ENCODE results near the gene TCTN2.
A peak's percentile ranks its signal among the peaks of the same experiment; 100 is the strongest.

Gene TCTN2

DNA sequence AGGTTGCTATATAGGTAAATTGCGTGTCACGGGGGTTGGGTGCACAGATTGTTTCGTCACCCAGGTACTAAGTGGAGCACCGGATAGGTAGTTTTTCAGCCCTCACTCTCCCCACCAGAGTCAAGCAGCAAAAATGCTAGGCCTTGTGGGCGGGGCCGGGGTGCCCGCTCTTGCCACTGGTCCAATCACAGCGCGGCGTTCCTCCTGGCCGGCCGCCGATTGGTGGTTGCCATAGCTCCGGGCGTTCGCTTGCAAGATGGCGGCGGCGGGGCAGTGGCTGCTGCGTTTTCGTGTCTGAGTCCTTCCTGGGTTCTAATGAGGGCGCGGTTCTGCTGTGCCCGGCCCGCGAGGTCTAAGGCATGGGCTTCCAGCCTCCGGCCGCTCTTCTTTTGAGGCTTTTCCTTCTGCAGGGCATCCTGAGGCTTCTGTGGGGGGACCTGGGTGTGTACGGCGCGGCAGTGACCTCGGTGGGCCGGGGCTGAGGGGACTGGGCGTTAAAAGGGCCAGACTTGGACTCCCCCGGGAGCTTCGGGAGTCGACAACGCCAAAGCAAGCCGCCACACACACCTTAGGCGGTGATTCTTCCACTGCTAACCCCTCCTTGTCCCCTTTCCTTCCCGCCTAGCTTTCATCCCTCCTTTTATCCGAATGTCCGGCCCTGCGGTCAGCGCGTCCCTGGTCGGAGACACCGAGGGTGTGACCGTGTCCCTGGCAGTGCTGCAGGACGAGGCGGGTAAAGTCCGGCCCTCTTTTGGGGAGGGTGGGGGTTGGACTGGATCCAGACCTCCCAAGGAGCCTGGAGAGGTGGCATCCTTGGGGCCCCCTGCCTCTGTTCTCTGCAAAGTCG is at the start of gene TCTN2:
Gene TCTN2 (plus strand): TSS at position 232 of the 847 bp plus-strand sequence. CDS start 128 bp downstream, at position 360.
- Histone ChIP-seq H3K4me3 (peak within 1 kb of the TSS; percentile 69 to 92 (median 82)), H3K27ac (peak within 1 kb of the TSS in 15 of 21 experiments; percentile 21 to 82 (median 71))

DNA sequence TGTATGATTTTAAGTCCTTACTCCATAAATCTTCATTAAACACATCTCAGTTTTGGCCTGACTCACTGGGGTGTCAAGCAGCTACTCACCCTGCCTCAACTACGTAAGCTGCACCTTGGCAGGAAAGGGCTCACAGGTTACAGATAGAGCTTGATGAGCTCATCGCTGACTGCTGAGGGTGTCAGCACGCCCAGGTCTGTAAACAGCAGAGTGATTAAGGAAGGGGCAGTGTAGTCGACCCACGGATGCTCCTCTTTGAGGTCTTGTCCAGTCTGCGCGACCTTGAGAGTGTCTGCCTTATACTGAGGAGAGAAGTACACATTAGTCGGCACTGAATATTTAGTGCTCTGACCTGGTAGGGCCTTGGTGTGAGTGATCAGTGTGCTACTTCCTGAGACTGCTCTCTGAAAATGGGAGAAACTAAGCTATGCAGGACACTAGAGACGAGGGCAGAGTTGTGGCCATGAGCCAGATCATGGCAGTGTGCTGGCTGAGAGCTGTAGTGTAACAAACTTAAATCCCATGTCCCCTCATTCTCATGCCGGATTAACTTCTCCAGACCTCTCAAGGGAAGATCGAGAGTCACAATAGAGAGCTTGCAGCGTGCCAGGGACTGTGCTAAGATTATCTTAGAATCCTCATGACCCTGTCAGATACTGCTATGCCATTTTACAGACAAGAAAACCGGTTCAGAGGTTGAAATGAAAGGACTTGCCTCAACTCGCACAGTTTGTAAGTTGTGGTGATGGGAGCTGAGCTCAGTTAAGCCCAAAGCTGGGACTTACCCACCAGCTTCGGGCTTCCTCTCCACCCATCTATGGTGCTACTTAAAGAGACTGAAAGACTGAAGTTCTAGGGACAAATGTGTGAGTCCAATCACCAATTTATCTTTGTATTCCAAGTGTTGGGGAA is 49.0 kb upstream of the TCTN2 start:
- Histone ChIP-seq H3K4me3 (no peak overlapping the region), H3K27ac (peak overlapping the region in 1 of 21 experiments; percentile 37)

DNA sequence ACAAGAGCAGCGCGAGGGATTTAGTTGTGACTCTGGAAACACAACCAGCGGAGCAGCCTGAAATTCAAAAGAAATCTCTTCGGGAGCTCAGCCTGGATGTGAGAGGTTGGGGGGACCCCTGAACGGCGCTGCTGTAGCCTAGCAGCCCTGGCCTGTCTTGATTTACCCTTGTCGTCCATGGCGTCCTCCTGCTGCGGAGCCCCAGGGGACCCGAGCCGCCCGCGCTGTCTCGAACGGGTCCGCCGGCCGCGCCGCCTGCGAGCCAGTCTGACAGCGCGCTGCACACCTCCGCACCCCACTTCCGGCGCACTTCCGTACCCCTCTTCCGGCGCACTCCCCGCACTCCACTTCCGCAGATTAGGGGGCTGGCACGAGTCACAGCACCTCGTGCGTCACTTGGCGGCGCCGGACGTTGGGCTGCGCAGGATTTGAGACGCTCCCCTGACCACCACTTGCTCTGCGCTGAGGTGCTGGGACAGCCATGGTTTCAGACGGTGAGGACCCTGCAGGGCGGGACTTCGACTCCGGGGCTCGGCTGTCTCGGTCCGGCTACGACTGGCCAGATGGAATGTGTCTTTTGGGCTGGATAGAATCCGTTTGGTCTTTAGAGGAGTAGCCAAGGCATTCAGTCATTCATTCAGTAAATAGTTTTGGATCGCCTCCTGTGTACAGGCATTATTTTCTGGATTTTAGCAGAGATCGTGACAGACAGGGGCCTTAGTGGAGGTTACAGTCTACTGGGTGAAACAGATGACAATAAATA is 37.4 kb upstream of the TCTN2 start, which contains the start of the genes EIF2B1 and GTF2H3:
Gene EIF2B1 (minus strand): TSS at position 308 of the 763 bp plus-strand sequence. CDS start 129 bp downstream, at position 179.
Gene GTF2H3 (plus strand): TSS at position 451 of the 763 bp plus-strand sequence. CDS start 31 bp downstream, at position 482.
- Histone ChIP-seq H3K4me3 (peak within 1 kb of the TSS; percentile 75 to 98 (median 84)), H3K27ac (peak within 1 kb of the TSS in 20 of 21 experiments; percentile 27 to 92 (median 85))

GRCh38 chr12:123634142-123634561 is 36.8 kb upstream of the TCTN2 start:
- H3K27ac ChIP-seq: peak overlapping the region in 20 of 21 experiments; percentile 27 to 92 (median 85)
- H3K4me3 ChIP-seq: peak overlapping the region; percentile 75 to 98 (median 84)

DNA sequence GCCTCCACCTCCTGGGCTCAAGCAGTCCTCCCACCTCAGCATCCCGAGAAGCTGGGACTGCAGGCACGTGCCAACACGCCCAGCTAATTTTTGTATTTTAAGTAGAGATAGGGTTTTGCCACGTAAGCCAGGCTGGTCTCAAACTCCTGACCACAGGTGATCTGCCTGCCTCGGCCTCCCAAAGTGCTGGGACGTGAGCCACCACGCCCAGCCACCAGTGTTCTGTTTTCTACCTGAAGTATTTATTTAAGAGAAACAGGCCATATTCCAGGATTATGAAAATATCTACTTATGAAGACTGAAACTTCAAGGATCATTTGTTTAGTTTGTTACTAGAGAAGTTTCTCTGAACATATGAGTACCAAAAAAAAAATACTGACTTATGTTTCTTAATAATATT is 27.0 kb upstream of the TCTN2 start:
- no peak overlapping the region for H3K27ac ChIP-seq
- H3K4me3 ChIP-seq: no peak overlapping the region

GRCh38 chr12:123645380-123645779 is 25.5 kb upstream of the TCTN2 start:
- Histone ChIP-seq H3K27ac (no peak overlapping the region), H3K4me3 (no peak overlapping the region)

- Histone ChIP-seq H3K27ac (no peak overlapping the region), H3K4me3 (no peak overlapping the region)
Measured at GRCh38 chr12:123645878-123646277, 25.0 kb upstream of the TCTN2 start.

DNA sequence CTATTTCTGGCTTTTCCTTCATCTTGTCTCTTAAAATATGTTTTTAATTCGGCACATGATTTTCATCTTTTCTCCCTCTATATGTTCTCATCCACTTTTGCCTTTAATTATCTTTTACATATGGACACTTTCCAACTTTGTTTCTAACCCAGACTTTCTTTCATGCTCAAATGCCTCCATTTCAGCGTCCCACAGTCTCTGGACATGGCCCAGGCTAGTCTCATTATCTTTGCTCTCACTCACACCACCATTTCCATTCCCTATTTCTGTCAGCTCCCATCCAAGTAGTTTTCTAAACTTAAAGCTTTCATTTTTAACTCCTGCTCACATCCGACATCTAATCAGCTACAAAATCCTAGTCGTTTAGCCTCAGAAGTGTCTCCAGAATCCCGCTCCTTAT is 22.5 kb upstream of the TCTN2 start:
- H3K27ac ChIP-seq: no peak overlapping the region
- H3K4me3 ChIP-seq: no peak overlapping the region

DNA sequence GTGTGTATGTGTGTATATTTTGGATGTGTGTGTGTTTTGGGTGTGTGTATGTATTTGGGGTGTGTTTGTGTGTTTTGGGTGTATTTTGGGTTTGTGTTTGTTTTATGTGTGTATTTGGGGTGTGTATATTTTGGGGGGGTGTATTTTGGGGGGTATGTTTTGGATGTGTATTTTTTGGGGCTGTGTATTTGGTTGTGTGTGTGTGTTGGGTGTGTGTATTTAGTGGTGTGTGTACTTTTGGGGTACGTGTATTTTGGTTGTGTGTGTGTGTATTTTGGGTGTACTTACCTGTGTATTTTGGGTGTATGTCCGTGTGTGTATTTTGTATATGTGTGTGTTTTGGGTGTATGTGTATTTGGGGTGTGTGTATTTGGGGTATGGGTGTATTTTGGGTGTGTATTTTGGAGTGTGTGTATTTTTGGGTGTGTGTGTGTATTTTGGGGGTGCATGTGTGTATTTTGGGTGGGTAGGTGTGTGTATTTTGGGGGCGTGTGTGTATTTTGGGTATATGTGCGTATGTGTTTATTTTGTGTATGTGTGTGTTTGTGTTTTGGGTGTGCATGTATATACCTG is 16.7 kb upstream of the TCTN2 start:
- no peak overlapping the region for H3K27ac ChIP-seq
- no peak overlapping the region for H3K4me3 ChIP-seq

DNA sequence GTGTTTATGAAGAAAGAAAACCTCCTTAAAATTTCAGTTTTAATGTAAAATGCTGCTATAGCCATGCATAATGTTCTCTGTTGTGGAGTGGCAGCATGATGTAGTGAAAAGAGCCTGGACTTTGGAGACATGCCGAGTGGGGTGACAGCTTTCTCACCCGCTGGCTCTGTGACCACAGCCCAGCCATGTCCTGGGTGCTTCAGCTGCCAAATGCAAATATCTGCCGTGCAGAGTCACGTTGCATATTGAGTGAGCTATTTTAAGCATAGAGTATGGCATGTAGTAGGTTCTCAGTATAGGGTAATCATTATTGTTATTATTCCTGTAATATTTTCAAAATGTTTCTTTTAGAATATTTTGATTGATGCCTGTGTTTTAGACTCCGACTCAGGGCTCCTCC is 15.5 kb upstream of the TCTN2 start:
- Histone ChIP-seq H3K4me3 (no peak overlapping the region), H3K27ac (no peak overlapping the region)

DNA sequence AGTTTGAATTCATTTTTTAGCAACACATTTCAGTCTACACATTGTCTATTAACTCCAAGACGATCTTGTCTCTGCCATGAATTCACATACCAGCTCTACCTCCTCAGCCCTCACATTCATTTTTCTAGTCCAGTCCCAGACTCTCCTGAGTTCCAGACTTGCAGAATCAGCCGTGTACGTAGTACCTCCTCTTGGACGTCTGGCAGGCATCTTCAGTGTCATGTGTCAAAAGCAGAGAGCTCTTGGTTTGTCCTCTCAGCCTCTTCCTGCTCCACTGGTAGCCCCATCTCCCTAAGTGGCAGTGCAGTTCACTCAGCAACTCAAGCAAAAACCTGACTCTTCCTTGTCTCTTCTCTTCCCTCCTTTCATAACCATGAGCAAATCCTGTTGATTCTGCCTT is 14.5 kb upstream of the TCTN2 start:
- Histone ChIP-seq H3K4me3 (no peak overlapping the region), H3K27ac (no peak overlapping the region)

- Histone ChIP-seq H3K27ac (no peak overlapping the region), H3K4me3 (no peak overlapping the region)
Measured at GRCh38 chr12:123657211-123657610, 13.7 kb upstream of the TCTN2 start.

- Histone ChIP-seq H3K27ac (peak overlapping the region in 18 of 21 experiments; percentile 19 to 87 (median 64)), H3K4me3 (no peak overlapping the region)
Measured at GRCh38 chr12:123659996-123660727, 10.8 kb upstream of the TCTN2 start.

- peak overlapping the region in 5 of 21 experiments; percentile 11 to 73 (median 47) for H3K27ac ChIP-seq
- no peak overlapping the region for H3K4me3 ChIP-seq
Measured at GRCh38 chr12:123667771-123668170, 3.1 kb upstream of the TCTN2 start.

GRCh38 chr12:123671876-123672275 is 963 bp downstream of the TCTN2 start:
- H3K4me3 ChIP-seq: peak overlapping the region in 6 of 7 experiments; percentile 69 to 92 (median 80)

DNA sequence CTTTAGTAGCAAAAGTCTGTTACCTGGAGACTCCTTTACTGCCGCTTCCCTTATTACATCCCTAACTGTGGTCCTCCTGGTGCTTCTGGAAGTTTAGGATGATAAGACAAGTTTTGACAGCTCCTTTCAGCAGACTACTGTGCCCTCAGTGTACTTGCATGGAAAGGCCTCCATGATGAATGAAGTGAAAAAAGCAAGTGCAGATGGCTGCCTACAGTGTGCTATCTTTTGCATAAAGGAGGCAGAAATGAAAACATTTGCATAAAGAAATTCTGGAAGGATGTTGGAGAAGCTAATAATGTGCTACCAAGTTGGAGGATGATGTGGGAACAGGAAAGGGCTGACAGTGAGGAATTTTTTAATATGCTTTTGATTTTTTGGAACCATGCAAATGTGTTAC is 4.5 kb downstream of the TCTN2 start:
- no peak overlapping the region for H3K27ac ChIP-seq
- no peak overlapping the region for H3K4me3 ChIP-seq

More at GRCh38 chr12:123671876-123672275, 963 bp downstream of the TCTN2 start:
- peak overlapping the region in 5 of 21 experiments; percentile 21 to 82 (median 77) for H3K27ac ChIP-seq

DNA sequence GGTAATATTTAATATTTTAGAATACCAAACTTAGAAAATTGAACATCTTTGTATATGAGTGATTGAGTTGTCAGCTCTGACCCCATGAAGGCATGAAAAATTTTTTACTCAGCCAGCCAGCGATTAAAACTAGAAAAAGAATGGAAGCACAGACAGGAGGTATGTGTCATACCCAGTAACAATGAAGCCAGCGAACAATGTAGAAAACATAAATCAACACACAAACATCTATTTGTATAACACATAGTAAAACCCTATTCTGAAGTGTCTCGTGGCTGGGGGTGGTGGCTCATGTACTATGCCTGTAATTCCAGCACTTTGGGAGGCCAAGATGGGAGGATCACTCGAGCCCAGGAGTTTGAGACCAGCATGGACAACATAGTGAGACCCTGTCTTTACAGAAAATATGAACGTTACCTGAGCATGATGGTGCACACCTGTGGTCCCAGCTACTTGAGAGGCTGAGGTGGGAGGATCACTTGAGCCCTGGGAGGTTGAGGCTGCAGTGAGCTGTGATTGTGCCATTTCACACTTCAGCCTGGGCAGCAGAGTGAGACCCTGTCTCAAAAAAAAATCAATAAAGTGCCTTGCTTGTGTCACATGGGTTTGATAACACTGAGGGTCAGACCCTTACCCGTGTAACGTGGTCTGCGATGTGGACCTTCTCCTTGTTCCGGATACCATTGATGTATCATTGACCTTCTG is 5.9 kb downstream of the TCTN2 start:
- no peak overlapping the region for H3K27ac ChIP-seq
- no peak overlapping the region for H3K4me3 ChIP-seq

- Histone ChIP-seq H3K4me3 (no peak overlapping the region), H3K27ac (no peak overlapping the region)
Measured at GRCh38 chr12:123678981-123679380, 8.1 kb downstream of the TCTN2 start.
